Caco-2 (cell line): Measurements from ENCODE around the gene KRTAP10-2. TPM values are rescaled to one million over a fixed set of nuclear protein-coding genes. Genes with fewer than 3 reads are reported as not detected.
A peak's percentile ranks its signal among the peaks of the same experiment; 100 is the strongest.

Experiments used
- BruUV-seq: library from RNA; stranded (reverse); fragments of 400-500 nt; replicated peaks from 2 replicates; lab custom pipeline; 2021; lab: Mats Ljungman, UMichigan
- CTCF ChIA-PET: fragments of 300-600 bp; sonication (Branson Sonifier 250); formaldehyde crosslinking; loops from one replicate; lab custom pipeline; 2022; ENCODE audit warnings: antibody characterized with exemption; lab: Charles Lee
- POLR2A ChIA-PET: fragments of 300-600 bp; sonication (Branson Sonifier 250); formaldehyde crosslinking; loops from one replicate; lab custom pipeline; 2022; ENCODE audit warnings: antibody characterized with exemption; lab: Charles Lee
- DNase-seq, 2 experiments: peaks; one replicate each; pipeline versions ENCODE4 v3.0.0 to v3.0.0-alpha.2; 2020 to 2022
- H3K27me3 ChIP-seq: replicated peaks from 2 replicates; pipeline ENCODE4 v1.6.0; 2011; ENCODE audit warnings: low read length; ENCODE audit not compliant: control insufficient read depth, insufficient read depth
- H3K36me3 ChIP-seq: 2 replicates; pipeline ENCODE4 v1.5.1; 2011; ENCODE audit warnings: low read length; ENCODE audit not compliant: control insufficient read depth, insufficient read depth
- H3K4me1 ChIP-seq: fragments of 250-450 bp; sonication (Bioruptor Pico); 2 replicates; pipeline ENCODE4 v1.5.1; 2020; ENCODE audit warnings: mild to moderate bottlenecking
- H3K4me3 ChIP-seq: 2 replicates; pipeline ENCODE4 v1.5.1; 2011; ENCODE audit warnings: low read depth, mild to moderate bottlenecking, control low read depth, low read length
- H3K9me3 ChIP-seq: fragments of 250-450 bp; sonication (Bioruptor Pico); 2 replicates; pipeline ENCODE4 v1.5.1; 2020; ENCODE audit warnings: mild to moderate bottlenecking, moderate library complexity
- H3K27ac Mint-ChIP-seq: one replicate; pipeline ENCODE4 v1.8.0; 2022; ENCODE audit warnings: mixed read lengths; ENCODE audit not compliant: unreplicated experiment
- H3K27me3 Mint-ChIP-seq: one replicate; pipeline ENCODE4 v1.8.0; 2022; ENCODE audit warnings: mixed read lengths; ENCODE audit not compliant: insufficient read depth, unreplicated experiment
- H3K36me3 Mint-ChIP-seq: one replicate; pipeline ENCODE4 v1.8.0; 2022; ENCODE audit warnings: mild to moderate bottlenecking, mixed read lengths; ENCODE audit not compliant: insufficient read depth, unreplicated experiment
- H3K4me1 Mint-ChIP-seq: one replicate; pipeline ENCODE4 v1.8.0; 2022; ENCODE audit warnings: low read depth, mixed read lengths; ENCODE audit not compliant: unreplicated experiment
- H3K4me3 Mint-ChIP-seq: one replicate; pipeline ENCODE4 v1.8.0; 2022; ENCODE audit warnings: mild to moderate bottlenecking, moderate library complexity, mixed read lengths; ENCODE audit not compliant: unreplicated experiment
- H3K9me3 Mint-ChIP-seq: one replicate; pipeline ENCODE4 v1.8.0; 2022; ENCODE audit warnings: mixed read lengths; ENCODE audit not compliant: unreplicated experiment
- CTCF ChIP-seq, 2 experiments: fragments of 200-600 bp in 1 of 2; IDR thresholded peaks; 1 replicate in 1 of 2; 2 replicates in 1 of 2; pipeline versions ENCODE4 v1.5.1 to v1.8.0; 2011 to 2022; ENCODE audit warnings: antibody characterized with exemption in 1 of 2, control low read depth in 1 of 2, inconsistent platforms in 1 of 2, low read depth in 1 of 2, low read length in 1 of 2, mild to moderate bottlenecking in 1 of 2, moderate library complexity in 1 of 2; ENCODE audit not compliant: insufficient read depth in 1 of 2, severe bottlenecking in 1 of 2, unreplicated experiment in 1 of 2
- intact Hi-C: fragments of 100-400 bp; cut with micrococcal nuclease; formaldehyde crosslinking; loops from one replicate; pipeline ENCODE4 v1.10.0; 2022; ENCODE audit not compliant: unreplicated experiment
- total RNA-seq: library from RNA; stranded (reverse); gene quantifications from 2 replicates; pipeline ENCODE4 v1.2.3, GENCODE V29; 2022

KRTAP10-2 gene
- total RNA-seq, 1 experiment from 2014 or later = not detected

GRCh38 chr21:44512496-44513388 lies 38.6 kb downstream of the KRTAP10-2 start:
- intact Hi-C loops = loop anchor here (10.0 kb wide), 1 partner anchor 282 kb away; no protein-coding TSS in a partner anchor
- Mint-ChIP-seq H3K27me3 (no peaks in the 10 kb centered on the region), H3K4me3 (no peak overlapping the region), H3K27ac (no peak overlapping the region), H3K36me3 (no peaks in the 10 kb centered on the region), H3K4me1 (peaks cover 7% of the 10 kb centered on the region), H3K9me3 (peaks cover 8% of the 10 kb centered on the region)
- POLR2A ChIA-PET = no interaction called here
- no peaks in the 10 kb centered on the region for H3K4me1 ChIP-seq
- TF ChIP-seq CTCF (IDR thresholded peaks at IDR 0.05; ENCODE audit: insufficient read depth in 1 of 2, low read depth in 1 of 2, low read length in 1 of 2, severe bottlenecking in 1 of 2, unreplicated experiment in 1 of 2) = no peak
- H3K4me3 ChIP-seq = no peak overlapping the region
- H3K36me3 ChIP-seq = no peaks in the 10 kb centered on the region
- no peak for DNase-seq
- no peaks in the 10 kb centered on the region for H3K27me3 ChIP-seq
- no TSS peak for BruUV-seq
- H3K9me3 ChIP-seq = no peaks in the 10 kb centered on the region
- CTCF ChIA-PET = no interaction called here

- H3K4me3 ChIP-seq = no peak overlapping the region
- TF ChIP-seq CTCF (IDR thresholded peaks at IDR 0.05; ENCODE audit: insufficient read depth in 1 of 2, low read depth in 1 of 2, low read length in 1 of 2, severe bottlenecking in 1 of 2, unreplicated experiment in 1 of 2) = no peak
- Mint-ChIP-seq H3K4me1 (peaks cover 3% of the 10 kb centered on the region), H3K27me3 (no peaks in the 10 kb centered on the region), H3K27ac (no peak overlapping the region), H3K36me3 (no peaks in the 10 kb centered on the region), H3K9me3 (no peaks in the 10 kb centered on the region), H3K4me3 (no peak overlapping the region)
- H3K4me1 ChIP-seq = no peaks in the 10 kb centered on the region
- intact Hi-C loops = loop anchor here (10.0 kb wide), 1 partner anchor 283 kb away; no protein-coding TSS in a partner anchor
- no peaks in the 10 kb centered on the region for H3K36me3 ChIP-seq
- ChIA-PET POLR2A (no interaction called here), CTCF (interaction anchor here (0.6 kb wide), 1 partner anchor 268 kb away, joined by 3 read pairs; no protein-coding TSS in a partner anchor)
- no peaks in the 10 kb centered on the region for H3K9me3 ChIP-seq
- H3K27me3 ChIP-seq = no peaks in the 10 kb centered on the region
- no TSS peak for BruUV-seq
- no peak for DNase-seq
Observed at GRCh38 chr21:44511938-44512275, 39.4 kb downstream of the KRTAP10-2 start.

GRCh38 chr21:44511219-44511937 lies 39.9 kb downstream of the KRTAP10-2 start:
- intact Hi-C loops = loop anchor here (10.0 kb wide), 1 partner anchor 283 kb away; no protein-coding TSS in a partner anchor
- H3K27ac Mint-ChIP-seq = no peak overlapping the region
- no peak for TF ChIP-seq CTCF (IDR thresholded peaks at IDR 0.05; ENCODE audit: insufficient read depth in 1 of 2, low read depth in 1 of 2, low read length in 1 of 2, severe bottlenecking in 1 of 2, unreplicated experiment in 1 of 2)
- Histone ChIP-seq H3K9me3 (no peaks in the 10 kb centered on the region), H3K4me1 (no peaks in the 10 kb centered on the region; the same call in 1 of the 2 replicates), H3K27me3 (no peaks in the 10 kb centered on the region), H3K4me3 (peak overlapping the region; percentile 49), H3K36me3 (no peaks in the 10 kb centered on the region)
- no peaks in the 10 kb centered on the region for H3K36me3 Mint-ChIP-seq
- H3K4me3 Mint-ChIP-seq = peak overlapping the region; percentile 62
- ChIA-PET POLR2A (interaction anchor here (1.0 kb wide), 1 partner anchor 231 kb away, joined by 3 read pairs; no protein-coding TSS in a partner anchor), CTCF (interaction anchor here (0.6 to 1.8 kb wide), 9 partner anchors 9 to 421 kb away, joined by 3 to 46 read pairs (median 4); no protein-coding TSS in a partner anchor)
- H3K27me3 Mint-ChIP-seq = no peaks in the 10 kb centered on the region
- DNase-seq = no peak
- no TSS peak for BruUV-seq
- no peaks in the 10 kb centered on the region for H3K4me1 Mint-ChIP-seq
- no peaks in the 10 kb centered on the region for H3K9me3 Mint-ChIP-seq
